ENCODE data around the gene PANK4.
A peak's percentile ranks its signal among the peaks of the same experiment; 100 is the strongest.

Gene PANK4

DNA sequence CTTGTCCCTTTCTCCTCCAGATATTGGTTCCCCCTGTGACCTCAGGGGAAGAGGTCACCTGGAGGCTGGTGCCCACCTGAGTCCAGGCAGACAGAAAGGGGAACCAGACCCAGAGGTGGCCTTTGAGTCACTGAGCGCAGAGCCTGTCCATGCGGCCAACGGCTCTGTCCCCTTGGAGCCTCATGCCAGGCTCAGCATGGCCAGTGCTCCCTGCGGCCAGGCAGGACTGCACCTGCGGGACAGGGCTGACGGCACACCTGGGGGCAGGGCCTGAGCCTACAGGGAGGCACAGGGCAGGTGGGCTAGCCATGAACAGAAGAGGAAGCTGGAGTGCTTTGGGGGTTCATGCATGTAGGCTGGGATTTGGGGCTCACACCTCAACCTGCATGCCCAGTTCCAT lies 32.5 kb upstream of the PANK4 start:
- Histone ChIP-seq H3K27me3 (ENCODE audit: insufficient read depth, poor library complexity, severe bottlenecking) (no peaks in the 10 kb centered on the region), H3K27ac (ENCODE audit: poor library complexity, severe bottlenecking) (no peak overlapping the region), H3K9me3 (ENCODE audit: severe bottlenecking) (no peaks in the 10 kb centered on the region), H3K4me1 (ENCODE audit: insufficient read depth, poor library complexity, severe bottlenecking) (peaks cover 5% of the 10 kb centered on the region), H3K36me3 (ENCODE audit: low read depth) (no peaks in the 10 kb centered on the region), H3K4me3 (ENCODE audit: severe bottlenecking) (no peak overlapping the region)
- ATAC-seq (ENCODE audit: low read depth) (no peak), DNase-seq (ENCODE audit: low spot score) (no peak)
- TF ChIP-seq CTCF (IDR thresholded peaks at IDR 0.05; ENCODE audit: poor library complexity, severe bottlenecking), result no peak

DNA sequence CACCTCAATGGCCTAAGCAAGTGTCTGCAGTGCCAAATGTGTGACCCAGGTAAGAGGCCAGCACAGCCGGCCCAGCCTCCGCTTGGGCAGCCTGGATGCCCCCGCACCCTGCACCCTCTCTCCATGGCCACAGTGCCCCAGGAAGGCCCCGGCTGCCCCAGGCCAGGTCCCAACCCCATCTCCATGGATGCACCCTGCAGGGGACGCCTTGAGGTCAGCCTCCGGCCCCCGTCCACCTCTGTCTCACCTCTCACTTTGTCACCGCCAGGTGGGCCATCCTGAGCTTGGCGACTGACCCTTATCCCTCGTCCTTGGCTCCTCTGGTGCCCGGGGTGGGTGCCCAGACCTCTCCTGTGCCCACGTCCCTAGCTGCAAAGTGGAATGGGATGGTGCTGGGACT lies 32.0 kb upstream of the PANK4 start:
- no peaks in the 10 kb centered on the region for H3K36me3 ChIP-seq (ENCODE audit: low read depth)
- DNase-seq (ENCODE audit: low spot score), result no peak
- peaks cover 5% of the 10 kb centered on the region for H3K4me1 ChIP-seq (ENCODE audit: insufficient read depth, poor library complexity, severe bottlenecking)
- no peak for TF ChIP-seq CTCF (IDR thresholded peaks at IDR 0.05; ENCODE audit: poor library complexity, severe bottlenecking)
- H3K27me3 ChIP-seq (ENCODE audit: insufficient read depth, poor library complexity, severe bottlenecking), result no peaks in the 10 kb centered on the region
- ATAC-seq (ENCODE audit: low read depth), result no peak
- no peak overlapping the region for H3K27ac ChIP-seq (ENCODE audit: poor library complexity, severe bottlenecking)
- no peak overlapping the region for H3K4me3 ChIP-seq (ENCODE audit: severe bottlenecking)
- no peaks in the 10 kb centered on the region for H3K9me3 ChIP-seq (ENCODE audit: severe bottlenecking)

DNA sequence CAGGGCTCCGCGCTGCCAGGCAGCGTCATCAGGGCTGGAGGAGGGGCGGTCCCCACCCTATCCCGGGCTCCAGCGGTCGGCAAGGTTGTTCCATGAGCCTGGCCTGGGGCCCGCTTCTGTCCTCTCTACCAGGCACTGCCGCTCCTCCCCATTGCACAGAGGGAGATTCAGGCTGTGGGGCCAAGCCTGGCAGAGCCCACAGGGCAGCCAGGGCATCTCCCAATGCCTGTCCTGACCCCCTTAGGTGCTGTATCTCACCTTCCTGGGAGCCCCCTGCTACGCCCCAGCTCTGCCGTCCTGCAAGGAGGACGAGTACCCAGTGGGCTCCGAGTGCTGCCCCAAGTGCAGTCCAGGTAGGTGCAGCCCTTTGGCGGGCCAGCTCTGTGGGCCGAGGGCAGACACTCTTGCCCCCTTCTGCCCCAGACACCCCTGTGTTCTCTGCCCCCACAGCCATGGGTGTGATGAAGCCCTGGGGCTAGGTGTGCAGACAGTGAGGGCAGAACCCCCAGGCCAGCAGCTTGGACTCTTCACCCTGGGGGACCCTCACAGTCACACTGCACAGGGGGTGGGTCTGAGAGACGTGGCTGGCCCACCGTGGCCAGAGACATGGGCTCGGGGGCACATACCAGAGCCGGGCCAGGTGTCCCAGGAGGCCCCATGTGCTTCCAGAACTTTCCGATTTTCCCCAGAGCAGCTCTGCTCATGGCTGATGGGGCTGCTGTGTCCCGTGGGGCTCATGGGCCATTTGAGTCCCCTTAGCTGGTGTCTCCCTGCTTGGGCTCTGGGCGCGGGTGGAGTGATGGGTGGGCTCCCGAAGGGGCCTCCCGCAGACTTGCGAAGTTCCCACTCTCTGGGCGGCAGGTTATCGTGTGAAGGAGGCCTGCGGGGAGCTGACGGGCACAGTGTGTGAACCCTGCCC lies 31.3 kb upstream of the PANK4 start:
- Histone ChIP-seq H3K27ac (ENCODE audit: poor library complexity, severe bottlenecking) (no peak overlapping the region), H3K4me1 (ENCODE audit: insufficient read depth, poor library complexity, severe bottlenecking) (peaks cover 5% of the 10 kb centered on the region), H3K27me3 (ENCODE audit: insufficient read depth, poor library complexity, severe bottlenecking) (no peaks in the 10 kb centered on the region), H3K4me3 (ENCODE audit: severe bottlenecking) (no peak overlapping the region), H3K9me3 (ENCODE audit: severe bottlenecking) (no peaks in the 10 kb centered on the region), H3K36me3 (ENCODE audit: low read depth) (no peaks in the 10 kb centered on the region)
- no peak for TF ChIP-seq CTCF (IDR thresholded peaks at IDR 0.05; ENCODE audit: poor library complexity, severe bottlenecking)
- no peak for DNase-seq (ENCODE audit: low spot score)
- ATAC-seq (ENCODE audit: low read depth), result no peak

DNA sequence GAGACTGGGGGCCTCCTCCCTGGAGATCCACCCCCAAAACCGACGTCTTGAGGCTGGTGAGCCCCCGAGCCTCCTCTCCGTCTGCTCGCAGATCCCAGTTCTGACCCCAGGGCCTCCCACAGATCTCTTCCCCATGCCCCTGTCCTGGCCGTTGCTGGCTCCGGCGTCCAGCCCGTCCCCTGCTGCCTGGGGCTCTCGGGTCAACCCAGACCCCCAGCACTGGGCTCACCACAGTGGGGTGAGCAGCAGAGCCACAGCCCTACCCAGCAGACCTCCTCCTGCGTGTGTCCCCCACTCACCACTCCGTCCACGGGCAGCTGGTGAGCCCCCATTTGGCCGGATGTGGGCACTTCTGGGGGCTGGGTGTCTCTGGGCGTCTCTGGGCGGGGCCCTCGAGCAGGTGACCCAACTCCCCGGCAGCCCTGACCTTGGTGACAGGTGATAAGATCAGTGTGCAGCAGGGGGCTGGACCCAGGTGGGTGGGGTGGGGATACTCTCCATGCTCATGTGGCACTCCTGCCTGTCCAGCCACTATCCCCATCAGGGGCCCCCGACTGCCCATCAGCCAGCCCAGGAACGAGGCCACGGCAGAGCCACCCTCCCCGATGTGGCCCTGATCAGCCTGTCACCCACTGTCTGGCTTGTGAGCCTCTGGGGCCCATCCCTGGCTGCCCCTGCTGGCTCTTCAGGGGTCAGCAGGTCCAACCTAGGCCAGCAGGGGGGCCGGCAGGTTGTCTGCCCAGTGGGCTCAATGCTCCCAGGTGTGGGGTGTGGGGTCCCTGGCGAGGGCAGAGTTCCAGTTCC lies 30.5 kb upstream of the PANK4 start:
- ATAC-seq (ENCODE audit: low read depth), result peak; percentile 24
- DNase-seq (ENCODE audit: low spot score), result no peak
- peak; percentile 8 for TF ChIP-seq CTCF (IDR thresholded peaks at IDR 0.05; ENCODE audit: poor library complexity, severe bottlenecking)
- Histone ChIP-seq H3K4me3 (ENCODE audit: severe bottlenecking) (peak overlapping the region; percentile 35), H3K27me3 (ENCODE audit: insufficient read depth, poor library complexity, severe bottlenecking) (no peaks in the 10 kb centered on the region), H3K4me1 (ENCODE audit: insufficient read depth, poor library complexity, severe bottlenecking) (peaks cover 5% of the 10 kb centered on the region), H3K36me3 (ENCODE audit: low read depth) (no peaks in the 10 kb centered on the region), H3K27ac (ENCODE audit: poor library complexity, severe bottlenecking) (peak overlapping the region; percentile 38), H3K9me3 (ENCODE audit: severe bottlenecking) (no peaks in the 10 kb centered on the region)

All from RWPE2 (cell line).